ENCODE results near the gene TOM1L2.

DNA sequence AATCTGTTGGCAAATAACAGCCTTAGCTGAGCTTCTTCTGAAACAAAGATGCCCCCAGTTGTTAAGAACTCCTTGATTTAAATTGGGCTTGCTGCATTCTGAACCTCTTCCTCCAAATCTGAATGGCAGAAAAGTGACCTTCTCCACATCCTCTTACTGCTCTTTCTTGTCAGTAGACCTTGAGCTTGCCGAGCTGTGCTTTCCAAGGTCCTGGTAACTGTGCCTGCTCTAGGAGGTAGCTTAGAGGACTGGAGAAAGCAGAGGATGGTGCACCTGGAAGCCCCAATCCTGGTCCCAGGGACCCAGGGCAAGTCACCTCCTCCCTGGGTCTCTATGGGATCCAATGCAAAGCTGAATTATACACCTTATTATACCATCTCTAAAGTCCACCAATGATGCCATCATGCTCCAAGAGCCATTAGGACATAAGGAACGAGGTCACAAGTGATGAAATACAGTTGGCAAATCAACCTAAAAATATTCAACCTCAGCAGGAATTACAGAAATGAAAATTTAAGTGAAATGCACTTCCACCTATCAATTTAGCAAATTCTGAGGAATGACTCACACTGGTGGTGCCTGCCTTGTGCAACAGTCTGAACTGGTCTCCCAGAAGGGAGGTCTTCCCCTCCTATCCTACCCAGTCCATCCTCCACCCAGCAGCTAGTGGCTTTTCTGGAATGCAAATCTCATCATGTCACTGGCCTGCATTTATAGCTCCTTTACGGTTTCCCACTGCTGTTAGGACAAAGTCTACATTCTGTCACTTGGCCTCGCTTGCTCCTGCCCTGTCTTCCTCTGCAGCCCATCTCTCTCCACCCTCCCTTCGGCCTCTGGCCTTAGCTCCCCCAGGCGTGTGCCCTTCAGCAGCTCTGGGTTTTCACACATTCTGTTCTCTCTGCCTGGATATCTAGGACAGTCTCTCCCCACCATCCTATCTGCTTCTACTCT, 36.6 kb downstream of the TOM1L2 start:
- TF ChIP-seq, protein P1, sequence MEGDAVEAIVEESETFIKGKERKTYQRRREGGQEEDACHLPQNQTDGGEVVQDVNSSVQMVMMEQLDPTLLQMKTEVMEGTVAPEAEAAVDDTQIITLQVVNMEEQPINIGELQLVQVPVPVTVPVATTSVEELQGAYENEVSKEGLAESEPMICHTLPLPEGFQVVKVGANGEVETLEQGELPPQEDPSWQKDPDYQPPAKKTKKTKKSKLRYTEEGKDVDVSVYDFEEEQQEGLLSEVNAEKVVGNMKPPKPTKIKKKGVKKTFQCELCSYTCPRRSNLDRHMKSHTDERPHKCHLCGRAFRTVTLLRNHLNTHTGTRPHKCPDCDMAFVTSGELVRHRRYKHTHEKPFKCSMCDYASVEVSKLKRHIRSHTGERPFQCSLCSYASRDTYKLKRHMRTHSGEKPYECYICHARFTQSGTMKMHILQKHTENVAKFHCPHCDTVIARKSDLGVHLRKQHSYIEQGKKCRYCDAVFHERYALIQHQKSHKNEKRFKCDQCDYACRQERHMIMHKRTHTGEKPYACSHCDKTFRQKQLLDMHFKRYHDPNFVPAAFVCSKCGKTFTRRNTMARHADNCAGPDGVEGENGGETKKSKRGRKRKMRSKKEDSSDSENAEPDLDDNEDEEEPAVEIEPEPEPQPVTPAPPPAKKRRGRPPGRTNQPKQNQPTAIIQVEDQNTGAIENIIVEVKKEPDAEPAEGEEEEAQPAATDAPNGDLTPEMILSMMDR (IDR thresholded peaks at IDR 0.05; ENCODE audit: poor library complexity), result no peak
- TF ChIP-seq EZH2 (IDR thresholded peaks at IDR 0.05; ENCODE audit: borderline replicate concordance), result no peak
- no peak for TF ChIP-seq EZH2phosphoT487 (IDR thresholded peaks at IDR 0.05; ENCODE audit: low read depth, severe bottlenecking, unreplicated experiment)
